Activated CD8-positive, alpha-beta T cell treated with anti-CD3 and anti-CD28 coated beads, Interleukin-2, amount 10 ng/mL, durations not matched to agents 7 days and 5 days (primary cell): ENCODE data around the gene NRSN2. TPM values are rescaled to one million over a fixed set of nuclear protein-coding genes. Genes with fewer than 3 reads are reported as not detected.
A peak's percentile ranks its signal among the peaks of the same experiment; 100 is the strongest.
"Not testable (repeated sequence)": the region's sequence is repeated elsewhere in the genome, so short reads cannot be mapped to it uniquely, and the experiment has no call there.

Experiments
- ATAC-seq: fragments of 150-1000 bp; cut with Tn5 transposase; one replicate; pipeline ENCODE4 v1.10.0; 2021; ENCODE audit warnings: moderate library complexity
- CTCF ChIA-PET: fragments of 350-600 bp; sonication (Branson Sonifier 250); formaldehyde crosslinking; loops from one replicate; lab custom pipeline; 2021; ENCODE audit warnings: antibody characterized with exemption; lab: Charles Lee
- POLR2A ChIA-PET: fragments of 350-600 bp; sonication (Branson Sonifier 250); formaldehyde crosslinking; loops from one replicate; lab custom pipeline; 2021; ENCODE audit warnings: antibody characterized with exemption; lab: Charles Lee
- DNase-seq: peaks from one replicate; pipeline ENCODE4 v3.0.0-alpha.2; 2020
- H3K27ac Mint-ChIP-seq: one replicate; pipeline ENCODE4 v1.8.0; 2021; ENCODE audit warnings: mild to moderate bottlenecking, mixed read lengths
- H3K27me3 Mint-ChIP-seq: one replicate; pipeline ENCODE4 v1.8.0; 2021; ENCODE audit warnings: low read depth, mixed read lengths
- H3K36me3 Mint-ChIP-seq: one replicate; pipeline ENCODE4 v1.8.0; 2021; ENCODE audit warnings: low read depth, mixed read lengths
- H3K4me1 Mint-ChIP-seq: one replicate; pipeline ENCODE4 v1.8.0; 2021; ENCODE audit warnings: low read depth, mixed read lengths
- H3K4me3 Mint-ChIP-seq: one replicate; pipeline ENCODE4 v1.8.0; 2021; ENCODE audit warnings: mild to moderate bottlenecking, mixed read lengths
- H3K9me3 Mint-ChIP-seq: one replicate; pipeline ENCODE4 v1.8.0; 2022; ENCODE audit warnings: mixed read lengths; ENCODE audit not compliant: insufficient read depth
- total RNA-seq, 2 experiments: library from RNA; stranded (reverse); gene quantifications; one replicate each; pipeline ENCODE4 v1.2.3, GENCODE V29; 2021

NRSN2 gene
- total RNA-seq, 2 experiments from 2014 or later, result 1.4 to 2.4 TPM

- ChIA-PET POLR2A (interaction anchor here (0.8 to 1.4 kb wide), 2 partner anchors 9 to 16 kb away, joined by 3 read pairs; no protein-coding TSS in a partner anchor), CTCF (interaction anchor here (1.0 to 1.2 kb wide), 3 partner anchors 10 to 16 kb away, joined by 3 read pairs; no protein-coding TSS in a partner anchor)
- H3K4me3 Mint-ChIP-seq, result no peak overlapping the region
- no peaks in the 10 kb centered on the region for H3K27me3 Mint-ChIP-seq
- no peak overlapping the region for H3K27ac Mint-ChIP-seq
- ATAC-seq (no peak), DNase-seq (no peak)
- no peaks in the 10 kb centered on the region for H3K4me1 Mint-ChIP-seq
- H3K36me3 Mint-ChIP-seq, result peaks cover 68% of the 10 kb centered on the region
- no peaks in the 10 kb centered on the region for H3K9me3 Mint-ChIP-seq
Observed at GRCh38 chr20:391041-391711, 44.3 kb downstream of the NRSN2 start.

- DNase-seq, CTCF ChIA-PET, ATAC-seq, H3K27me3 Mint-ChIP-seq, H3K4me1 Mint-ChIP-seq, H3K9me3 Mint-ChIP-seq, POLR2A ChIA-PET, H3K4me3 Mint-ChIP-seq, H3K27ac Mint-ChIP-seq: not testable (repeated sequence)
- peaks cover 67% of the 10 kb centered on the region for H3K36me3 Mint-ChIP-seq
Observed at GRCh38 chr20:393296-393695, 46.4 kb downstream of the NRSN2 start.

GRCh38 chr20:396252-396618 lies 49.3 kb downstream of the NRSN2 start:
- CTCF ChIA-PET, result no interaction called here
- POLR2A ChIA-PET, result interaction anchor here (0.6 to 1.0 kb wide), 2 partner anchors 10 to 106 kb away, joined by 3 read pairs; no protein-coding TSS in a partner anchor
- Mint-ChIP-seq H3K27ac (no peak overlapping the region), H3K4me3 (no peak overlapping the region), H3K36me3 (peaks cover 50% of the 10 kb centered on the region), H3K4me1 (peaks cover 8% of the 10 kb centered on the region), H3K9me3 (no peaks in the 10 kb centered on the region), H3K27me3 (no peaks in the 10 kb centered on the region)
- DNase-seq (no peak), ATAC-seq (no peak)

GRCh38 chr20:396619-397431 lies 49.9 kb downstream of the NRSN2 start:
- H3K4me3 Mint-ChIP-seq, result no peak overlapping the region
- H3K27me3 Mint-ChIP-seq, result no peaks in the 10 kb centered on the region
- no peak overlapping the region for H3K27ac Mint-ChIP-seq
- ChIA-PET CTCF (no interaction called here), POLR2A (interaction anchor here (0.6 to 1.0 kb wide), 2 partner anchors 11 to 105 kb away, joined by 3 read pairs; no protein-coding TSS in a partner anchor)
- peaks cover 11% of the 10 kb centered on the region for H3K4me1 Mint-ChIP-seq
- DNase-seq (no peak), ATAC-seq (no peak)
- no peaks in the 10 kb centered on the region for H3K9me3 Mint-ChIP-seq
- H3K36me3 Mint-ChIP-seq, result peaks cover 46% of the 10 kb centered on the region

GRCh38 chr20:397432-398237 lies 50.7 kb downstream of the NRSN2 start:
- H3K27me3 Mint-ChIP-seq, result no peaks in the 10 kb centered on the region
- H3K4me3 Mint-ChIP-seq, result no peak overlapping the region
- CTCF ChIA-PET, result interaction anchor here (1.0 to 1.7 kb wide), 2 partner anchors 10 to 25 kb away, joined by 3 to 7 read pairs; no protein-coding TSS in a partner anchor
- H3K27ac Mint-ChIP-seq, result peak overlapping the region; percentile 52
- H3K9me3 Mint-ChIP-seq, result no peaks in the 10 kb centered on the region
- POLR2A ChIA-PET, result interaction anchor here (1.0 to 2.0 kb wide), 2 partner anchors 10 to 11 kb away, joined by 3 to 11 read pairs; partner anchors contain the start of gene RBCK1
- H3K4me1 Mint-ChIP-seq, result peaks cover 18% of the 10 kb centered on the region
- ATAC-seq, result no peak
- DNase-seq, result no peak
- peaks cover 39% of the 10 kb centered on the region for H3K36me3 Mint-ChIP-seq

- ATAC-seq, result no peak
- no peak for DNase-seq
- ChIA-PET CTCF (interaction anchor here (1.7 kb wide), 1 partner anchor 8 kb away, joined by 7 read pairs; no protein-coding TSS in a partner anchor), POLR2A (interaction anchor here (2.0 kb wide), 1 partner anchor 8 kb away, joined by 11 read pairs; the partner anchor contains the start of gene RBCK1)
- Mint-ChIP-seq H3K27ac (no peak overlapping the region), H3K9me3 (no peaks in the 10 kb centered on the region), H3K4me3 (no peak overlapping the region), H3K27me3 (no peaks in the 10 kb centered on the region), H3K4me1 (peaks cover 23% of the 10 kb centered on the region), H3K36me3 (peaks cover 39% of the 10 kb centered on the region)
Observed at GRCh38 chr20:399182-399707, 52.3 kb downstream of the NRSN2 start.

GRCh38 chr20:400128-400453 lies 53.2 kb downstream of the NRSN2 start:
- no peak for ATAC-seq
- H3K27me3 Mint-ChIP-seq, result no peaks in the 10 kb centered on the region
- ChIA-PET CTCF (interaction anchor here (0.9 to 1.1 kb wide), 2 partner anchors 16 to 34 kb away, joined by 3 read pairs; no protein-coding TSS in a partner anchor), POLR2A (interaction anchor here (0.8 to 2.0 kb wide), 3 partner anchors 7 to 134 kb away, joined by 3 to 11 read pairs (median 5); partner anchors contain the start of gene RBCK1)
- DNase-seq, result no peak
- H3K4me3 Mint-ChIP-seq, result no peak overlapping the region
- H3K9me3 Mint-ChIP-seq, result no peaks in the 10 kb centered on the region
- peaks cover 23% of the 10 kb centered on the region for H3K4me1 Mint-ChIP-seq
- H3K27ac Mint-ChIP-seq, result no peak overlapping the region
- peaks cover 35% of the 10 kb centered on the region for H3K36me3 Mint-ChIP-seq

- Mint-ChIP-seq H3K9me3 (no peaks in the 10 kb centered on the region), H3K4me3 (no peak overlapping the region), H3K4me1 (peaks cover 24% of the 10 kb centered on the region), H3K27me3 (no peaks in the 10 kb centered on the region), H3K27ac (no peak overlapping the region), H3K36me3 (peaks cover 32% of the 10 kb centered on the region)
- CTCF ChIA-PET, result interaction anchor here (0.9 to 1.2 kb wide), 5 partner anchors 10 to 45 kb away, joined by 3 read pairs; no protein-coding TSS in a partner anchor
- POLR2A ChIA-PET, result interaction anchor here (0.8 to 1.2 kb wide), 2 partner anchors 18 to 135 kb away, joined by 3 to 5 read pairs; no protein-coding TSS in a partner anchor
- DNase-seq, result no peak
- ATAC-seq, result no peak
Observed at GRCh38 chr20:400454-401275, 53.8 kb downstream of the NRSN2 start.

GRCh38 chr20:401682-402495 lies 55.0 kb downstream of the NRSN2 start:
- H3K27ac Mint-ChIP-seq, result peak overlapping the region; percentile 60
- peaks cover 25% of the 10 kb centered on the region for H3K36me3 Mint-ChIP-seq
- H3K27me3 Mint-ChIP-seq, result no peaks in the 10 kb centered on the region
- H3K4me3 Mint-ChIP-seq, result no peak overlapping the region
- CTCF ChIA-PET, result interaction anchor here (0.7 to 1.3 kb wide), 6 partner anchors 11 to 60 kb away, joined by 3 to 7 read pairs (median 3); partner anchors contain the start of gene TBC1D20
- POLR2A ChIA-PET, result no interaction called here
- H3K4me1 Mint-ChIP-seq, result peaks cover 32% of the 10 kb centered on the region
- no peaks in the 10 kb centered on the region for H3K9me3 Mint-ChIP-seq
- ATAC-seq, result no peak
- DNase-seq, result no peak
